ENCODE measurements around the gene C18orf63.
"Not testable (repeated sequence)": the region's sequence is repeated elsewhere in the genome, so short reads cannot be mapped to it uniquely, and the experiment has no call there.

C18orf63 gene

GRCh38 chr18:74286856-74287255 lies 28.8 kb upstream of the C18orf63 start:
- DNase-seq = no peak

DNA sequence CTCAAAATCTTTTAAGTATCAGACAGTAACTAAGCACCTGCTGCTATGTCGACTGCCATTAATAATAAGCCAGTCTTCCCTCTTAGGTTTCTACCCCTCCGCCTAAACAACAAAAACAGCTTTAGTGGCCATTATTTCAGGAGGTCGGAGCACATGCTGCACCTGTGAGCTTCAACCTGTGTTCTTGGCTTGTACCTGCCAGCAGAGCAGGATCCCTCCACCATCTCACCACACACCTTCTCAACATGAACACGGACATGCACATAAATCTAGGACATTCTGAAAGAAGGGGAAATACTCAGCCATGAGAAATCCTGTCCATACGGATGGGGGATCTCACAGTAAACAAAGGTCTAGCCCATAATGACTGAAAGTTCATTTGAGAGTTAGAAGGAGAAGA lies 27.6 kb upstream of the C18orf63 start:
- DNase-seq = no peak

DNA sequence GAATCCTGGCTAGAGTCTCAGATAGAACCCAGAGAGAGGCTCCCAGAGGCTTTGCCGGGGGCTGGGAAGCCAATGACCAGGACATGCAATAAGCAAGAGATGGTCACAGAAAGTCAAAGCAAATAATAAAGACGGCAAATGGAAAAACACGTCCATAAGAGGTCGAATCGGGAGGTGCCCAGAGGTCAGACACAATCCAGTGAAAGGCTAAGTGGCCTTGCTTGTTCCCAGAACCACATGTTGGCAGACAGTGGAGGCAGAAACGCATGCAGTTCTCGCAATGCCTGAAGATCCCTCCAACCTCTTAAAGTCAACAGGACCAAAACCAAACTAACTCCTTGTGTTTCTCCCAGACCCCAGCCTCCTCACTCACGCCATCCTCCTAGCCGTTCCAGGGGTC lies 26.9 kb upstream of the C18orf63 start:
- no peak for DNase-seq

GRCh38 chr18:74289137-74289536 lies 26.5 kb upstream of the C18orf63 start:
- DNase-seq = no peak

- DNase-seq = no peak
Observed at GRCh38 chr18:74290021-74290420, 25.6 kb upstream of the C18orf63 start.

- no peak for DNase-seq
Observed at GRCh38 chr18:74290794-74291471, 24.7 kb upstream of the C18orf63 start.

DNA sequence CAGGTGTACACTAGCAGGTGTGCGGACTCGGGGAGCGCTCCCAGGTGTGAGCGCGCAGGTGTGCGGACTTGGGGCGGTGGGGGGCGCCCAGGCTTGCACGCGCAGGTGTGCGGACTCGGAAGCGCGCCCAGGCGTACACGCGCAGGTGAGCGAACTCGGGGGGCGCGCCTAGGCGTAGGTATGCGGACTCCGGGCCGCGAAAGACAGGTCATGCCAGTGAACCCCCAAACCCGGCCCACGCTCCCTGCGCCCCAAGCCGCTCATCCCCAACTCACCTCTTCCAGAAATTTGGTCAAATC lies 24.2 kb upstream of the C18orf63 start:
- DNase-seq = no peak

- peak; percentile 74 for DNase-seq
Observed at GRCh38 chr18:74291771-74292540, 23.7 kb upstream of the C18orf63 start, which contains the start of gene CYB5A. Gene CYB5A, minus strand, starts transcription at chr18:74291963. Its CDS starts 88 bp downstream, at chr18:74291875.

DNA sequence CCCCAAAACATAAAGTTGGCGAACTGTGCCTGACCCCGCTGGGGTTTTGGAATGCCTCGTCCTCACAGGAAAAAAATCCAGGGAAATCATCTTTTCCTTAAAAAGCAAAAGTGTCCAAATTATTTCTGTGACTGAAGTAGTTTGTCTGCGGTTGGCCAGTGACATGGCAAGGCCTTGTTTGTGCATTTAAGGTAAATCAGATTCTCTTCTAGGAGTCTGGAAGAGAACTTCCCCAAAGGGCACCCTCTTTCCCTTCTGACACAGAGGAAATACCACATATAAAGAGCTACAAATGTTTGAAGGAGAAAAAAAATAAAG lies 23.1 kb upstream of the C18orf63 start:
- DNase-seq = no peak

DNA sequence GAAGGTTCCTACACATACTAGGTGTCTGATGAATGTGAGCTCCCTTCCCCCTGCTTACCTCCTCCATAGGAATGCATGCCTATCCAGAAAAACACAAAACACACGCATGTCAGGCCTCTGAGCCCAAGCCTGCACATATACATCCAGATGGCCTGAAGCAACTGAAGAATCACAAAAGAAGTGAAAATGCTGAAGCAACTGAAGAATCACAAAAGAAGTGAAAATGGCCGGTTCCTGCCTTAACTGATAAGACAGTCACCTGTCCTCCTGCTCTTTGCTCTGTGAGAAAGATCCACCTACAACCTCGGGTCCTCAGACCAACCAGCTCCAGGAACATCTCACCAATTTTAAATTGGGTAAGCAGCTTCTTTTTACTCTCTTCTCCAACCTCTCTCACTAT lies 22.7 kb upstream of the C18orf63 start:
- not testable (repeated sequence) for DNase-seq

- DNase-seq = no peak
Observed at GRCh38 chr18:74294526-74294925, 21.1 kb upstream of the C18orf63 start.

DNA sequence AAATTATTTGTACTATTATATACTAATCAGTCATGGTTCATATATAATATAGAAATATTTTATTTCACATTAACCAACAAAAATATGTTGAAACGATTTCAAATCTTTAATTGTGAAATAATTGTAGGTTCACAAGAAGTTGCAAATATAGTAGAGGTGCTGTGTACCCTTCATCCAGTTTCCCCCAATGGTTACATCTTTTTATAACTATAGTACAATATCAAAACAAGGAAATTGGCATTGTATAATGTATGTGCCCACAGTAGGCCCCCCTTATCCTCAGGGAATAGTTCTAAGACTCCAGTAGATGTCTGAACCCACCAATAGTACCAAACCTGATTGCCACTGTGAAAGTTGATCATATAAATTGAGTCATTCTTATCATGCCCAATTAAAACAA lies 16.5 kb upstream of the C18orf63 start:
- DNase-seq = no peak

GRCh38 chr18:74299746-74300145 lies 15.9 kb upstream of the C18orf63 start:
- DNase-seq = peak; percentile 26

DNA sequence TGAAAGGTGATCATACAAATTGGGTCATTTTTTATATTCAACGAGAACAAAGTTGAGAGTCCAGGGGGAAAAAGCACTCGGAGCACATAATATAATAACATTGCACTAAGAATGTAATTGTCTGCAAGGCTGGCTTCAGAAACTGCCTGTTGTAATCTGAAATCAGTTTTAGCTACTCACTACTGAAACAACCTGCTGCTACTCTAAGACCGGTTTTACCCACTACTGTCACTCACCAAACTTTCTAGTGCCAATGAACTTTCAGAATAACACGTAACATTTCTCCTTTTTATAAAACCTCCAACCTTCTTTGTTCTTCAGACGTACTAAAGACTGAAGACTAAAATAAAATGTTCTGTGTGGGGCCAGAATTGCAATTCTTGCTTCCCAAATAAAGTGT lies 12.3 kb upstream of the C18orf63 start:
- DNase-seq = no peak

- DNase-seq = peak; percentile 70
Observed at GRCh38 chr18:74303936-74304335, 11.7 kb upstream of the C18orf63 start.

DNA sequence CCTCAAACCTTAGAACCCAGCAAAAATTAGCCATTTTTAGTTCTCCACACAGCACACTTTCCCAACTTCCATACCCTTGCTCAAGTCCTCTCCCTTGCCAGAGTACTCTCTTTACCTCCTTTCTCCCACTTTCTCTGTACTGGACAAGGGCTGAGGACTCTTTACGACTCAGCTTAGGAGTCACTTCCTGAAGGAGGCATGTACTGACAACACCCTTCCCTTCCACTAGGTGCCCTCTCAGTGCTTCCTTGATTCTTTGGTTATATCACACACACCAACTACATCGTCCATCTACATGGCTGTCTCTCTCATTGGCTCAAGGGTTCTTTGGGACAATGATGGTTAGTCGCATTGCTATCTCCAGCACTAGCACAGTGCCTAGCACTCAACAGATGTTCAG lies 5.2 kb upstream of the C18orf63 start:
- DNase-seq = peak; percentile 15

- DNase-seq = no peak
Observed at GRCh38 chr18:74311000-74311399, 4.6 kb upstream of the C18orf63 start.

DNA sequence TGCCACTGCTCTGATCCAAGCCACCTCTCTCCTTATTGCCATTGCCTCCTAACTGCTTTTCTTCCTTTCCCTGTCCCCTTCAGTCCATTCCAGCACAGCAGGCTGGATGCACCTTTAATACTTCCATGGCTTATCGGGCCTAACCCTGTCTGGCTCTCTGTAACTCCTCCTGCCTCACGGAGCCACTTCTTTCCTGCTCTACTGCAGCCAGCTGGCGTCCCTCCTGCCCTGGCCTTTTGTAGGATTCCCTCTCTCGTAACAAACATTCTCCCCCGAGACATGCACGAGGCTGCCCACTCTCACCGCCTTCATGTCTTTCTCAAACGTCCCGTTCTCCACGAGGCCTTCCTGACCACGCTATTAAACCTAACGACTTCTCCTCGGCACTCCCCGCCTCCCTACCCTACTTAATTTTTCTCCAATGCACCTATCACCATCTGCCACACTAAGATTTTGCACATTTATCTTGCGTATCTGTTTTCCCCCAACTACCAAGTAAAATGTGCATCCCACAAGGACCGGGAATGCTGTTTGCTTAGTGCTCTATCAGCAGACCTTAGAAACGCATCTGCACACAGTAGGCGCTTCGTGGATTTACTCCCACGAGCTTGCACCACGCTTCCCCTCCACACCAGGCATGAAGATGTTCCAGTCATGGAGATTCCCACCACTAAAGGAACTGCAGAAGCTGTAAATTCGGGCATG lies 728 bp upstream of the C18orf63 start:
- DNase-seq = no peak

GRCh38 chr18:74316257-74317170 lies 875 bp downstream of the C18orf63 start:
- peak; percentile 57 for DNase-seq

DNA sequence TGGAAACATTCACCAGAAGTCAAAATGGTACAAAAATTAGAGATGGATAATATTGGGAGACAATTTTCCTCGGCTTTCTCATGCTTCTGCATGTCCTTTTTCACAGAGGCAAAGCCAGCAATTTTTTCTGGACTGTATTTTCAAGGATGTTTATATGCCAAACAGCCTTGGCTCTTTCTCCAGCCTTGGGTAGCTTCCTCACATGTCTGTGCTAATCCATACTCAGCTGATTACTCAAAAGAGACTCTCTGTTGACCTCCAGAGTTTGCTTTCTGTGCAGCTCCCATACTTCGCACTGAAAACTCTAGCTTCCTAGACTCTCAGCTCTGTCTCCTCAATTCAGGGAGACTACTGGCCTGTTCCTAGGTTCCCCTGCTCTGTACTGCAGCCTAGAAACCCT lies 10.6 kb downstream of the C18orf63 start:
- no peak for DNase-seq

DNA sequence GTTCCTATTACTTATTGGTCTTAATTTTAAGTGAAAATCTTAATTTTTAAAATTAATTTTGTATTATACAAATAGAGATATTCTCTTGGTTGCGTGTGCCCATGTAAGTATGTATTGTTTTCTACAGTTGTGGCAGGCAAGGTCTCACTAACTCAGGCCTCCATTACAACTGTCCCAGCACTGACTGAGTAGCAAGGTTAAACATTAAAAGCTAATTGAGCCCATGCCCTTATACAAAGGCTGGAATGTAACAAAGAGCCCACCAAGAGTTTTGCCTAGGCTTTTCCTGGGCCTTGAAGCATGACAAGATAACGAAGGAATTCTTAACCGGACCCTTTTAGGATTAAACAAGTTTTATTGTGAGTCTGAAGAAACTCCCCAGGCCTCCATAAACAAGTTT lies 11.2 kb downstream of the C18orf63 start:
- not testable (repeated sequence) for DNase-seq

GRCh38 chr18:74328206-74328605 lies 12.6 kb downstream of the C18orf63 start:
- DNase-seq = no peak

GRCh38 chr18:74329688-74330205 lies 14.1 kb downstream of the C18orf63 start:
- no peak for DNase-seq
